Measurements from ENCODE around the gene KLRB1. TPM values are rescaled to one million over a fixed set of nuclear protein-coding genes. Genes with fewer than 3 reads are reported as not detected.
"Not testable (repeated sequence)": the region's sequence is repeated elsewhere in the genome, so short reads cannot be mapped to it uniquely, and the experiment has no call there.

The KLRB1 gene
- total RNA-seq, 1 experiment from 2014 or later = not detected

DNA sequence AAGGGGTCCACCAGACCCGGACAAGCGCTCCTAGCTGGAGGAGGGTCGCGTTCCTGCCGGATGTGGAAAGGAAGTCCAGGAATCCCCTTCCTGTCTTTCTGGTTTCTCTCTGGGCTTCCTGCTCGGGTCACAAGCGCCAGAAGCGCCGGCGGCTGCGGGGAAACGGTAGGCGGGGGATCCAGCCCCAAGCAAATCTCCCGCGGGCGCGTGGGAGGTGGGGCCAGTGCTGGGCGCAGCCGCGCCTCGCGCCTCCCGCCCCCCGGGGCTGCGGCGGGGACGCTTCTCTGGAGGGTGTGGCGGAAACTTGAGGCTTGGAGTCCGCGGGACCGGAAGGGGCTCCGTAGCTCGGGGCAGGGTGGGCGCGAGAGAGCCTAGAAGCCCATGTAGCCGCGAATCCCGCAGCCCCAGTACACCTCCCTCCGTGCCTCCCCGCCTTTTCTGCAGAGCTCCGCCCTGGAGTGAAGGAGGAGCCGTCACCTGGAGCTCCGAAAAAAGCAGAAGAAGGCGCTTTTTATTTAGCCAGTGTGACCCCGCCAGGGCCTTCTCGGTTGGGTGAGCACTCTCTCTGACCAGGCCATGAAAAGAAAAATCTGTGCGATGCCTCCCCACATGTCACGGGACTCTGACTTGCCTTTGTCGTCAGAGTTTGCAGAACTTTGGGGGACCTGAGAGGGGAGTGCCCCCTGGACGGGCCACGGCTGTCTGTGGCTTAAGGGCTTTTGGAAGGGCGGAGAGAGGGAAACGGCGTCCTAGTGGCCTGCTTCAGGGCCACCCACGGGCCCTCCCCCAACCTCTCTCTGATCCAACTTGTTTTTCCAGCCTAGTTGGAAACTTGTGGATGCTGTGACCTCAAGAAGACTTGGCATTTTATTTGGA is 40.3 kb upstream of the KLRB1 start:
- no peaks in the 10 kb centered on the region for H3K9me3 ChIP-seq (ENCODE audit: low read length)
- H3K27me3 ChIP-seq (ENCODE audit: low read length) = no peaks in the 10 kb centered on the region
- intact Hi-C loops (cut with micrococcal nuclease) = loop anchor here (2.0 to 5.0 kb wide), 3 partner anchors 13 to 74 kb away; no protein-coding TSS in a partner anchor
- peak overlapping the region; percentile 87 for H3K27ac ChIP-seq (ENCODE audit: low read length)
- peaks cover 39% of the 10 kb centered on the region for H3K79me2 ChIP-seq (ENCODE audit: low read length)
- peak overlapping the region; percentile 80 for H2AFZ ChIP-seq (ENCODE audit: low read length)
- CTCF ChIA-PET = no interaction called here
- no peaks in the 10 kb centered on the region for H3F3A ChIP-seq (ENCODE audit: low read length, unreplicated experiment)
- H4K20me1 ChIP-seq (ENCODE audit: low read length) = no peaks in the 10 kb centered on the region
- TF ChIP-seq EZH2phosphoT487 (IDR thresholded peaks at IDR 0.05; ENCODE audit: borderline replicate concordance, low read length) (no peak), CTCF (conservative IDR thresholded peaks at IDR 0.05; ENCODE audit: low read depth, low read length) (no peak), EZH2 (IDR thresholded peaks at IDR 0.05; ENCODE audit: low read length, unreplicated experiment) (no peak)
- peak overlapping the region; percentile 79 for H3K9ac ChIP-seq (ENCODE audit: low read length)
- peak overlapping the region; percentile 89 for H3K4me2 ChIP-seq (ENCODE audit: low read length)
- POLR2A ChIA-PET (ENCODE audit: unreplicated experiment) = interaction anchor here (0.7 to 1.0 kb wide), 2 partner anchors 39 to 52 kb away, joined by 3 to 5 read pairs; no protein-coding TSS in a partner anchor
- TSS peak; percentile 64 for BruUV-seq (replicated peaks)
- no peaks in the 10 kb centered on the region for H3K36me3 ChIP-seq (ENCODE audit: low read depth, low read length)
- ATAC-seq (peak; percentile 69), DNase-seq (peak; percentile 81)
- peaks cover 28% of the 10 kb centered on the region for H3K4me1 ChIP-seq (ENCODE audit: insufficient read depth, low read length)
- H3K4me3 ChIP-seq (ENCODE audit: low read length) = peak overlapping the region; percentile 77
- no peaks in the 10 kb centered on the region for H3K9me2 ChIP-seq (replicated peaks; ENCODE audit: low read length)

- Histone ChIP-seq H3K27me3 (ENCODE audit: low read length) (no peaks in the 10 kb centered on the region), H3K27ac (ENCODE audit: low read length) (peak overlapping the region; percentile 87), H3K9ac (ENCODE audit: low read length) (peak overlapping the region; percentile 79), H3K9me2 (replicated peaks; ENCODE audit: low read length) (no peaks in the 10 kb centered on the region), H3F3A (ENCODE audit: low read length, unreplicated experiment) (no peaks in the 10 kb centered on the region), H3K9me3 (ENCODE audit: low read length) (no peaks in the 10 kb centered on the region), H3K4me2 (ENCODE audit: low read length) (peak overlapping the region; percentile 89), H2AFZ (ENCODE audit: low read length) (peak overlapping the region; percentile 80), H4K20me1 (ENCODE audit: low read length) (no peaks in the 10 kb centered on the region), H3K4me1 (ENCODE audit: insufficient read depth, low read length) (peaks cover 28% of the 10 kb centered on the region), H3K36me3 (ENCODE audit: low read depth, low read length) (no peaks in the 10 kb centered on the region), H3K4me3 (ENCODE audit: low read length) (peak overlapping the region; percentile 77), H3K79me2 (ENCODE audit: low read length) (peaks cover 31% of the 10 kb centered on the region)
- TF ChIP-seq EZH2 (IDR thresholded peaks at IDR 0.05; ENCODE audit: low read length, unreplicated experiment) (no peak), CTCF (conservative IDR thresholded peaks at IDR 0.05; ENCODE audit: low read depth, low read length) (no peak), EZH2phosphoT487 (IDR thresholded peaks at IDR 0.05; ENCODE audit: borderline replicate concordance, low read length) (no peak)
- ChIA-PET CTCF (interaction anchor here (0.7 kb wide), 1 partner anchor 86 kb away, joined by 4 read pairs; the partner anchor contains the start of gene CLECL1), POLR2A (ENCODE audit: unreplicated experiment) (interaction anchor here (0.6 to 1.0 kb wide), 2 partner anchors 10 to 40 kb away, joined by 3 to 5 read pairs; no protein-coding TSS in a partner anchor)
- intact Hi-C loops (cut with micrococcal nuclease) = loop anchor here (5.0 kb wide), 2 partner anchors 60 to 75 kb away; no protein-coding TSS in a partner anchor
- TSS peak; percentile 55 for BruUV-seq (replicated peaks)
- no peak for ATAC-seq
- DNase-seq = peak; percentile 1
Observed at GRCh38 chr12:9646794-9647781, 39.4 kb upstream of the KLRB1 start.

- H3F3A ChIP-seq (ENCODE audit: low read length, unreplicated experiment); H3K27ac ChIP-seq (ENCODE audit: low read length); H2AFZ ChIP-seq (ENCODE audit: low read length); H3K36me3 ChIP-seq (ENCODE audit: low read depth, low read length); DNase-seq; POLR2A ChIA-PET (ENCODE audit: unreplicated experiment); H3K4me2 ChIP-seq (ENCODE audit: low read length); BruUV-seq (replicated peaks); H3K9ac ChIP-seq (ENCODE audit: low read length); H3K4me3 ChIP-seq (ENCODE audit: low read length); ATAC-seq; CTCF ChIA-PET; H3K9me3 ChIP-seq (ENCODE audit: low read length); H3K27me3 ChIP-seq (ENCODE audit: low read length); H3K9me2 ChIP-seq (replicated peaks; ENCODE audit: low read length); H4K20me1 ChIP-seq (ENCODE audit: low read length): not testable (repeated sequence)
- H3K4me1 ChIP-seq (ENCODE audit: insufficient read depth, low read length) = peaks cover 16% of the 10 kb centered on the region
- H3K79me2 ChIP-seq (ENCODE audit: low read length) = peaks cover 12% of the 10 kb centered on the region
- intact Hi-C loops (cut with micrococcal nuclease) = loop anchor here (5.0 kb wide), 2 partner anchors 62 to 77 kb away; no protein-coding TSS in a partner anchor
Observed at GRCh38 chr12:9644985-9645551, 37.4 kb upstream of the KLRB1 start.

All from PC-3 (cell line).